Mammary epithelial cell (primary cell): ENCODE data around the gene CKAP2L.

Experiments used
- CTCF ChIP-seq, 2 donors: IDR thresholded peaks in 1 of 2; conservative IDR thresholded peaks in 1 of 2; 2 replicates each; pipeline ENCODE4 v1.5.1; 2011 to 2012; ENCODE audit warnings: inconsistent platforms in 2 of 2, low read length in 2 of 2, mild to moderate bottlenecking in 2 of 2, control low read depth in 1 of 2, low read depth in 1 of 2; ENCODE audit not compliant: insufficient read depth in 1 of 2; ENCODE audit errors: extremely low read depth in 1 of 2
- EZH2 ChIP-seq: IDR thresholded peaks from 2 replicates; pipeline ENCODE4 v1.6.1; 2012; ENCODE audit warnings: low read length, inconsistent platforms, borderline replicate concordance

GRCh38 chr2:112768432-112768831 is 4.0 kb upstream of the CKAP2L start:
- peak in 1 of 2 donors; percentile 28 for TF ChIP-seq CTCF (conservative IDR thresholded peaks at IDR 0.05 in 1 of 2, IDR thresholded peaks at IDR 0.05 in 1 of 2; ENCODE audit: extremely low read depth in 1 of 2, insufficient read depth in 1 of 2, low read depth in 1 of 2, low read length in 2 of 2)
- TF ChIP-seq EZH2 = no peak
